T-cell (primary cell): ENCODE results near the gene PIK3C2G. TPM values are rescaled to one million over a fixed set of nuclear protein-coding genes. Genes with fewer than 3 reads are reported as not detected.

Experiments
- ATAC-seq, 4 experiments: fragments of 200-7000 bp in 3 of 4; fragments of 150-1000 bp in 1 of 4; cut with Tn5 transposase; replicated peaks in 1 of 4; 1 replicate in 3 of 4; 2 replicates in 1 of 4; pipeline ENCODE4 v1.10.0; 2021; ENCODE audit warnings: moderate library complexity in 3 of 4, mild to moderate bottlenecking in 2 of 4, moderate number of reproducible peaks in 1 of 4
- CTCF ChIA-PET, 2 donors: fragments of 300-600 bp; sonication (Branson Sonifier 250); formaldehyde crosslinking; loops; one replicate each; lab custom pipeline; 2022; ENCODE audit warnings: antibody characterized with exemption in 2 of 2; lab: Charles Lee
- POLR2A ChIA-PET, 2 donors: fragments of 300-600 bp; sonication (Branson Sonifier 250); formaldehyde crosslinking; loops; one replicate each; lab custom pipeline; 2022; ENCODE audit warnings: antibody characterized with exemption in 2 of 2; lab: Charles Lee
- DNase-seq, 35 experiments: peaks; one replicate each; pipeline versions ENCODE4 v3.0.0 to v3.0.0-alpha.2; 2013 to 2023
- H3K27ac ChIP-seq: one replicate; pipeline ENCODE4 v1.5.1; 2013; ENCODE audit warnings: low read length
- H3K27me3 ChIP-seq, 2 experiments: replicated peaks in 1 of 2; 1 replicate in 1 of 2; 2 replicates in 1 of 2; pipeline versions ENCODE4 v1.6.1 to v1.7.0; 2013; ENCODE audit warnings: low read length in 1 of 2, mixed read lengths in 1 of 2; ENCODE audit not compliant: control insufficient read depth in 2 of 2, insufficient read depth in 2 of 2; ENCODE audit errors: extremely low read depth in 1 of 2
- H3K36me3 ChIP-seq, 2 donors: 1 replicate in 1 of 2; 2 replicates in 1 of 2; pipeline versions ENCODE4 v1.6.1 to v1.7.0; 2013; ENCODE audit warnings: low read length in 1 of 2; ENCODE audit not compliant: control insufficient read depth in 2 of 2, insufficient read depth in 1 of 2; ENCODE audit errors: extremely low read depth in 1 of 2
- H3K4me1 ChIP-seq, 2 experiments: 1 replicate in 1 of 2; 2 replicates in 1 of 2; pipeline versions ENCODE4 v1.6.1 to v1.7.0; 2013; ENCODE audit warnings: low read length in 2 of 2, mixed read lengths in 1 of 2; ENCODE audit not compliant: insufficient read depth in 2 of 2, control insufficient read depth in 1 of 2; ENCODE audit errors: extremely low read depth in 1 of 2
- H3K4me3 ChIP-seq, 2 donors: 1 replicate in 1 of 2; 2 replicates in 1 of 2; pipeline versions ENCODE4 v1.5.1 to v1.7.0; 2013; ENCODE audit warnings: mild to moderate bottlenecking in 2 of 2, low read length in 1 of 2, moderate library complexity in 1 of 2; ENCODE audit not compliant: control insufficient read depth in 1 of 2; ENCODE audit errors: extremely low read depth in 1 of 2
- H3K9me3 ChIP-seq: 2 replicates; pipeline ENCODE4 v1.7.0; 2013
- H3K27ac Mint-ChIP-seq, 2 donors: one replicate each; pipeline ENCODE4 v1.8.0; 2020 to 2021; ENCODE audit warnings: mild to moderate bottlenecking in 2 of 2, mixed read lengths in 2 of 2
- H3K27me3 Mint-ChIP-seq, 2 donors: one replicate each; pipeline ENCODE4 v1.8.0; 2021 to 2022; ENCODE audit warnings: mixed read lengths in 2 of 2
- H3K36me3 Mint-ChIP-seq: one replicate; pipeline ENCODE4 v1.8.0; 2021; ENCODE audit warnings: mixed read lengths
- H3K4me1 Mint-ChIP-seq, 3 donors: one replicate each; pipeline ENCODE4 v1.8.0; 2020 to 2022; ENCODE audit warnings: mixed read lengths in 3 of 3, mild to moderate bottlenecking in 1 of 3
- H3K4me3 Mint-ChIP-seq, 3 donors: one replicate each; pipeline ENCODE4 v1.8.0; 2020 to 2022; ENCODE audit warnings: mild to moderate bottlenecking in 3 of 3, mixed read lengths in 3 of 3, moderate library complexity in 3 of 3
- H3K9me3 Mint-ChIP-seq, 3 donors: one replicate each; pipeline ENCODE4 v1.8.0; 2020 to 2022; ENCODE audit warnings: mixed read lengths in 3 of 3
- WGBS: methylation state at CpG from one replicate; pipeline ENCODE4 v1.1.5; 2013; ENCODE audit warnings: missing lambda C conversion rate; ENCODE audit not compliant: insufficient coverage; 5-methylcytosine and 5-hydroxymethylcytosine counted together
- total RNA-seq, 35 experiments: library from RNA in 6 of 35; stranded (reverse) in 6 of 35; fragments of 120-200 nt in 1 of 35; gene quantifications; one replicate each; pipeline versions ENCODE4 v1.2.1 to v1.2.4 and lab custom pipeline; 2013 to 2026

PIK3C2G gene
- total RNA-seq, 5 donors from 2014 or later (not counting 1 experiment from before 2014, with no cell fraction given), result not detected

DNA sequence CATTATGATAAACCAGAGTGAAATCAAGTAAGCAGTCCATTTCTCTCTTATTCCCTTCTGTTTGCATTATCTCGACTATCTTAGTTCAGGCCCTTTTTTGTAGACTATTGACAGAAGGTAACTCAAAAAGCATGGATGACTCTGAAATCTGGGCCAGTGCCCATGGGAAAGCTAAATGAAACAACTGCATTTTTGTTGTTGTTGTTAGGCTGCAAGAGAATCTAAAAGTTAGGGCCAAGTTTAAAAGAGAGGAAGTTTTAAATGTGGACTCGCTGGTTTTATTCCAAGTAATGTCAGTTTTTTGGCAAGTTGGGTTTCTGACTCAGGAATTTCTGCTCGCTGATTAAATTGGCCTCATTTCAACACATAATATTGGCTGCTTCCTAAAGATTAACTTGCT is 201.1 kb downstream of the PIK3C2G start:
- POLR2A ChIA-PET, result no interaction called here
- no peak overlapping the region for H3K27ac Mint-ChIP-seq

DNA sequence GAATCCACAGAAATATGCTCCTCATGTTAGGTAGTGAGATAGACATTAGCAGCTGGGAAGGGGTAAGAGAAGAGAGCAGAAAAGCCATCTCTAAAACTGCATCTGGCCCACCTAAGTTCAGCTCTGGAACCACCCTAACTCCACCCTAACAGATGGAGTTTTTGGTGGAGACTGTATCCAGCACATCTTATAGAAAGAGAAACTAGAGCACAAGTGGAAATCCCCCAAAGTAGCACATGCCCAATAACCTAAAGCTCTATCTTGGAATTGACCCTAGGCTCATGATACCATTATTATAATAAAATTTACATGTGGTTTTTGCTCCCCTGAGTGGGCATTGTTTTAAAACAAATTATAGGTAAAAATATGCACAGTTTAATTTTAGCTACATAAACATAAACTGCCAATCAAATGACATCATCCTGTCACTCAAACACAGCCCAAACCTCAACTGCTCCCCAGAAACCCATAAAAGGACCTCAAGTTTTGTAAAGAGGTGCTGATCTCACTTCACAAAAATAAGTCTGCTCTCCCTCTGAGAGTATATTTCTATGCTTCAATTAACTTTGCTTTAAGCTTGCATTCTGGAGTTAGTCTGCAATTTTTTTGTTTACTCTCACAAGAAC is 206.4 kb downstream of the PIK3C2G start:
- no peaks in the 10 kb centered on the region for H3K27me3 ChIP-seq
- no peaks in the 10 kb centered on the region for H3K27me3 Mint-ChIP-seq
- no peak overlapping the region for H3K27ac Mint-ChIP-seq
- H3K27ac ChIP-seq, result no peak overlapping the region
- H3K4me1 Mint-ChIP-seq, result no peaks in the 10 kb centered on the region
- no peak for DNase-seq
- no peaks in the 10 kb centered on the region for H3K9me3 ChIP-seq
- no peak for ATAC-seq
- no peaks in the 10 kb centered on the region for H3K36me3 ChIP-seq
- ChIA-PET POLR2A (no interaction called here), CTCF (no interaction called here)
- no peak overlapping the region for H3K4me3 ChIP-seq
- no peaks in the 10 kb centered on the region for H3K36me3 Mint-ChIP-seq
- H3K4me1 ChIP-seq, result no peaks in the 10 kb centered on the region
- H3K4me3 Mint-ChIP-seq, result no peak overlapping the region
- peaks cover 0 to 10% (median 4%) of the 10 kb centered on the region in 3 donors for H3K9me3 Mint-ChIP-seq

More for the DNA sequence above, 201.1 kb downstream of the PIK3C2G start:
- Histone ChIP-seq H3K27ac (no peak overlapping the region), H3K9me3 (no peaks in the 10 kb centered on the region), H3K27me3 (no peaks in the 10 kb centered on the region), H3K36me3 (no peaks in the 10 kb centered on the region), H3K4me3 (no peak overlapping the region), H3K4me1 (no peaks in the 10 kb centered on the region)
- DNase-seq, result no peak
- CTCF ChIA-PET, result no interaction called here
- WGBS, result 17% methylated on average over 1 of the region's 3 CpGs
- peaks cover 0 to 4% (median 4%) of the 10 kb centered on the region in 3 donors for H3K9me3 Mint-ChIP-seq
- no peaks in the 10 kb centered on the region for H3K4me1 Mint-ChIP-seq
- no peak overlapping the region for H3K4me3 Mint-ChIP-seq
- no peaks in the 10 kb centered on the region for H3K27me3 Mint-ChIP-seq
- no peak for ATAC-seq
- no peaks in the 10 kb centered on the region for H3K36me3 Mint-ChIP-seq

GRCh38 chr12:18468246-18469075 is 207.1 kb downstream of the PIK3C2G start:
- H3K9me3 ChIP-seq, result no peaks in the 10 kb centered on the region
- Mint-ChIP-seq H3K9me3 (peaks cover 0 to 13% (median 4%) of the 10 kb centered on the region in 3 donors), H3K27ac (no peak overlapping the region), H3K36me3 (no peaks in the 10 kb centered on the region), H3K4me3 (no peak overlapping the region), H3K27me3 (no peaks in the 10 kb centered on the region), H3K4me1 (no peaks in the 10 kb centered on the region)
- no peaks in the 10 kb centered on the region for H3K27me3 ChIP-seq
- CTCF ChIA-PET, result no interaction called here
- no CpG with 5 or more reads among the region's 1 CpG for WGBS
- DNase-seq (no peak), ATAC-seq (no peak)
- H3K36me3 ChIP-seq, result no peaks in the 10 kb centered on the region
- no peak overlapping the region for H3K27ac ChIP-seq
- H3K4me3 ChIP-seq, result no peak overlapping the region
- H3K4me1 ChIP-seq, result no peaks in the 10 kb centered on the region
- POLR2A ChIA-PET, result interaction anchor here in 1 of 2 donors (0.7 kb wide), 1 partner anchor 112 kb away, joined by 3 read pairs; no protein-coding TSS in a partner anchor

GRCh38 chr12:18470251-18470650 is 208.9 kb downstream of the PIK3C2G start:
- Histone ChIP-seq H3K4me3 (no peak overlapping the region), H3K27ac (no peak overlapping the region), H3K27me3 (no peaks in the 10 kb centered on the region), H3K4me1 (no peaks in the 10 kb centered on the region), H3K9me3 (no peaks in the 10 kb centered on the region), H3K36me3 (no peaks in the 10 kb centered on the region)
- Mint-ChIP-seq H3K27me3 (no peaks in the 10 kb centered on the region), H3K9me3 (peaks cover 0 to 13% (median under 1%) of the 10 kb centered on the region in 3 donors), H3K27ac (no peak overlapping the region), H3K4me3 (no peak overlapping the region), H3K36me3 (no peaks in the 10 kb centered on the region), H3K4me1 (no peaks in the 10 kb centered on the region)
- no peak for ATAC-seq
- no peak for DNase-seq
- WGBS, result 90% methylated on average over 3 of the region's 3 CpGs
- CTCF ChIA-PET, result interaction anchor here in 1 of 2 donors (0.6 kb wide), 1 partner anchor 10 kb away, joined by 3 read pairs; no protein-coding TSS in a partner anchor
- POLR2A ChIA-PET, result no interaction called here

DNA sequence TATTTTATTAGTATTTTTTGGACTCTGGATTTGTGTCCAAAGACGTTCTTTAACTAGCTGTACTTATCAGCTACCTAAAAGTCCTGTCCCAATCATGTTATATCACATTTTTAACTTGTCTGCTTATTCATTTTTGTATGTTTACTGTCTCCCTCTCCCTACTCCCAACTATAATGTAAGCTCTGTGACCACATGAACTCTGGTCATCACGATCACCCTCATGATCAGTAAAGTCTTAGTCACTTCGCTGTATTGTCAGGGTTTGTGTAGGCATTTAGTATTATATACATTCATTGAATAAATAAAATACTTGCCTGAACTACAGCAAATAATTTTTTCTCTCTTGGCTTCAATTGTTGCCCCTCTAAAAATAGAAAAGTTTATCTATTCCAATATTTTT is 211.0 kb downstream of the PIK3C2G start:
- POLR2A ChIA-PET, result no interaction called here
- Histone ChIP-seq H3K36me3 (no peaks in the 10 kb centered on the region), H3K27me3 (no peaks in the 10 kb centered on the region), H3K4me3 (no peak overlapping the region), H3K4me1 (no peaks in the 10 kb centered on the region), H3K27ac (no peak overlapping the region), H3K9me3 (no peaks in the 10 kb centered on the region)
- CTCF ChIA-PET, result no interaction called here
- Mint-ChIP-seq H3K9me3 (peaks cover 0 to 17% (median 6%) of the 10 kb centered on the region in 3 donors), H3K4me3 (no peak overlapping the region), H3K27me3 (no peaks in the 10 kb centered on the region), H3K4me1 (no peaks in the 10 kb centered on the region), H3K27ac (no peak overlapping the region), H3K36me3 (no peaks in the 10 kb centered on the region)
- ATAC-seq (no peak), DNase-seq (no peak)
- WGBS, result no CpG with 5 or more reads among the region's 3 CpGs

DNA sequence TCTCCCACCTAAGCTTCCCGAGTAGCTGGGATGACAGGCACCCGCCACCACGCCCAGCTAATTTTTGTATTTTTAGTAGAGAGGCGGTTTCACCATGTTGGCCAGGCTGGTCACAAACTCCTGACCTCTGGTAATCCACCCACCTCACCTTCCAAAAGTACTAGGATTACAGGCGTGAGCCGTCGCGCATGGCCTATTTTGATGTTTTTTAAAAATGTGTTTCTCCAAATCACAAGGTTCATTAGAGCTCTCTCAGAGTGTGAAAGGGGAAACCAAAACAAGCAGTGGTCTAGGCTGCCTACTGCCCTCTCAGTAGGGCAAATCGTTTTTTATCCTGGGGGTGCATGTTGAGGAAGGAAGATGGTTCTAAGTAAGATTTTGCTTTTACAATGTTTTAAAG is 211.5 kb downstream of the PIK3C2G start:
- no CpG with 5 or more reads among the region's 9 CpGs for WGBS
- POLR2A ChIA-PET, result no interaction called here
- Mint-ChIP-seq H3K27ac (no peak overlapping the region), H3K27me3 (no peaks in the 10 kb centered on the region), H3K4me1 (no peaks in the 10 kb centered on the region), H3K36me3 (no peaks in the 10 kb centered on the region), H3K4me3 (no peak overlapping the region), H3K9me3 (peaks cover 0 to 18% (median 6%) of the 10 kb centered on the region in 3 donors)
- H3K4me1 ChIP-seq, result no peaks in the 10 kb centered on the region
- no peaks in the 10 kb centered on the region for H3K9me3 ChIP-seq
- CTCF ChIA-PET, result no interaction called here
- H3K27ac ChIP-seq, result no peak overlapping the region
- no peak for ATAC-seq
- DNase-seq, result no peak
- no peaks in the 10 kb centered on the region for H3K36me3 ChIP-seq
- H3K27me3 ChIP-seq, result no peaks in the 10 kb centered on the region
- no peak overlapping the region for H3K4me3 ChIP-seq
